Liver (tissue), 9 donors: ENCODE measurements around the gene CLEC10A. TPM values are rescaled to one million over a fixed set of nuclear protein-coding genes. Genes with fewer than 3 reads are reported as not detected.
"Not testable (repeated sequence)": the region's sequence is repeated elsewhere in the genome, so short reads cannot be mapped to it uniquely, and the experiment has no call there.

Source experiments
- DNase-seq: peaks from one replicate; pipeline ENCODE4 v3.0.0-alpha.2; 2017; ENCODE audit warnings: low spot score
- H3K27ac ChIP-seq, 2 donors: one replicate each; pipeline ENCODE4 v1.7.0; 2013; ENCODE audit warnings: inconsistent platforms in 2 of 2, low read length in 2 of 2, control low read depth in 1 of 2, low read depth in 1 of 2, mild to moderate bottlenecking in 1 of 2
- H3K27me3 ChIP-seq, 4 donors: one replicate each; pipeline versions ENCODE4 v1.6.1 to v1.7.0; 2013; ENCODE audit warnings: low read length in 3 of 4, inconsistent platforms in 1 of 4, mild to moderate bottlenecking in 1 of 4, moderate library complexity in 1 of 4; ENCODE audit not compliant: control insufficient read depth in 4 of 4, insufficient read depth in 4 of 4
- H3K36me3 ChIP-seq, 4 donors: one replicate each; pipeline versions ENCODE4 v1.6.1 to v1.7.0; 2013; ENCODE audit warnings: low read length in 3 of 4, mild to moderate bottlenecking in 3 of 4, low read depth in 1 of 4, moderate library complexity in 1 of 4; ENCODE audit not compliant: control insufficient read depth in 4 of 4, insufficient read depth in 3 of 4
- H3K4me1 ChIP-seq, 4 donors: one replicate each; pipeline versions ENCODE4 v1.6.1 to v1.7.0; 2013; ENCODE audit warnings: low read length in 3 of 4, mild to moderate bottlenecking in 3 of 4, moderate library complexity in 1 of 4; ENCODE audit not compliant: control insufficient read depth in 4 of 4, insufficient read depth in 4 of 4
- H3K4me3 ChIP-seq, 3 donors: one replicate each; pipeline versions ENCODE4 v1.6.1 to v1.7.0; 2013; ENCODE audit warnings: low read length in 3 of 3, control low read depth in 1 of 3, low read depth in 1 of 3, mild to moderate bottlenecking in 1 of 3
- H3K9ac ChIP-seq, 2 donors: one replicate each; pipeline ENCODE4 v1.7.0; 2013; ENCODE audit warnings: low read length in 2 of 2, mild to moderate bottlenecking in 2 of 2, moderate library complexity in 2 of 2, control low read depth in 1 of 2, low read depth in 1 of 2
- H3K9me3 ChIP-seq, 4 donors: one replicate each; pipeline versions ENCODE4 v1.6.1 to v1.7.0; 2013; ENCODE audit warnings: low read length in 3 of 4; ENCODE audit not compliant: control insufficient read depth in 4 of 4
- EGR1 ChIP-seq, 2 donors: IDR thresholded peaks; 2 replicates each; pipeline ENCODE4 v1.6.1; 2016 to 2018; ENCODE audit warnings: antibody characterized with exemption in 2 of 2, low read depth in 2 of 2
- FOXA1 ChIP-seq: IDR thresholded peaks from 2 replicates; pipeline ENCODE4 v1.6.1; 2016; ENCODE audit warnings: antibody characterized with exemption
- FOXA2 ChIP-seq: IDR thresholded peaks from 2 replicates; pipeline ENCODE4 v1.6.1; 2016; ENCODE audit warnings: antibody characterized with exemption
- GABPA ChIP-seq, 2 donors: IDR thresholded peaks in 1 of 2; conservative IDR thresholded peaks in 1 of 2; 2 replicates each; pipeline ENCODE4 v1.6.1; 2016; ENCODE audit warnings: antibody characterized with exemption in 2 of 2, mild to moderate bottlenecking in 1 of 2, moderate library complexity in 1 of 2
- HNF4A ChIP-seq, 2 donors: conservative IDR thresholded peaks; 2 replicates each; pipeline ENCODE4 v1.6.1; 2016; ENCODE audit warnings: antibody characterized with exemption in 2 of 2, mild to moderate bottlenecking in 2 of 2
- HNF4G ChIP-seq: IDR thresholded peaks from 2 replicates; pipeline ENCODE4 v1.6.1; 2016; ENCODE audit warnings: antibody characterized with exemption
- RAD21 ChIP-seq, 2 donors: IDR thresholded peaks; 2 replicates each; pipeline ENCODE4 v1.6.1; 2016; ENCODE audit warnings: antibody characterized with exemption in 2 of 2, mild to moderate bottlenecking in 2 of 2
- RXRA ChIP-seq, 2 donors: IDR thresholded peaks; 2 replicates each; pipeline ENCODE4 v1.6.1; 2017 to 2018; ENCODE audit warnings: antibody characterized with exemption in 2 of 2, mild to moderate bottlenecking in 1 of 2
- TAF1 ChIP-seq: conservative IDR thresholded peaks from 2 replicates; pipeline ENCODE4 v1.6.1; 2016; ENCODE audit warnings: antibody characterized with exemption, mild to moderate bottlenecking
- WGBS: extraction: QIAGEN DNeasy Blood & Tissue Kit; methylation state at CpG from one replicate; pipeline ENCODE4 v1.1.7; 2013; 5-methylcytosine and 5-hydroxymethylcytosine counted together
- polyA plus RNA-seq, 2 donors: library from polyadenylated mRNA; stranded (reverse) in 1 of 2; unstranded in 1 of 2; fragments of 200-250 nt in 1 of 2; fragments of >200 nt in 1 of 2; fragmentation: Nextera tagmentation in 1 of 2; extraction: Ambion mirVana in 1 of 2; gene quantifications; one replicate each; pipeline versions ENCODE4 v1.2.1 to v1.2.3, GENCODE V29; 2013 to 2015
- total RNA-seq, 2 donors: library from RNA; depleted of rRNA; stranded (reverse); fragments of >200 nt; gene quantifications; one replicate each; pipeline ENCODE4 v1.2.3, GENCODE V29; 2014
- donor health status: healthy.
- donor health status: healthy.
- donor health status: healthy.
- donor health status: healthy.
- donor health status: healthy.

The CLEC10A gene
- total and polyA plus RNA-seq, 4 donors = 1.4 to 4.0 (median 3.4) TPM

DNA sequence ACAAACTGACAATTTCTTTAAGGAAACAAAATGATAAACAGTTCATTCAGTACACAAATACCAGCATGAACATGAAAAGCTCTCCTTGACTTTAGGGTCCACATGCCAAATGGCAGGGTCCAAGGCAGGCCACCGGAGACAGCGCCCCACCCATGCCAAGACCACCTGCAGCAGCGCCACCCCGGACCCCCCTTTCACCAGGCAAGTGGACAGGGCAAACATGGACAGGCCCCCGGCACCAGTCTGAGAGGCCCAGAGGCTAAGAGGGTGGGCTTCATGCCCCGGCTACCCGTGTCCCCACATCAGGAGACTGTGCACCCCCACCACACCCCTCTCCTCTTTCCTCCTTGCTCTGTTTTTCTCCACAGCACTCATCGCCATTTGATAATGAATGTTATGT, 49.3 kb upstream of the CLEC10A start:
- no peak for DNase-seq
- no peak overlapping the region for H3K4me3 ChIP-seq
- H3K27ac ChIP-seq = no peak overlapping the region
- H3K9ac ChIP-seq = no peak overlapping the region
- H3K9me3 ChIP-seq = no peaks in the 10 kb centered on the region
- TF ChIP-seq GABPA (IDR thresholded peaks at IDR 0.05 in 1 of 2, conservative IDR thresholded peaks at IDR 0.05 in 1 of 2) (no peak), FOXA2 (no peak)
- peaks cover 0 to 3% (median 0%) of the 10 kb centered on the region in 4 donors for H3K36me3 ChIP-seq
- H3K4me1 ChIP-seq = peaks cover 5 to 18% (median 15%) of the 10 kb centered on the region in 4 donors
- 95% methylated on average over 8 of the region's 8 CpGs for WGBS
- H3K27me3 ChIP-seq = no peaks in the 10 kb centered on the region

- TF ChIP-seq HNF4G (no peak), GABPA (IDR thresholded peaks at IDR 0.05 in 1 of 2, conservative IDR thresholded peaks at IDR 0.05 in 1 of 2) (no peak), RAD21 (IDR thresholded peaks at IDR 0.05) (no peak), EGR1 (IDR thresholded peaks at IDR 0.05; ENCODE audit: low read depth in 2 of 2) (no peak), RXRA (IDR thresholded peaks at IDR 0.05) (no peak), TAF1 (no peak), HNF4A (conservative IDR thresholded peaks at IDR 0.05) (no peak)
- Histone ChIP-seq H3K27ac (no peak overlapping the region), H3K9ac (no peak overlapping the region), H3K4me1 (peaks cover 5 to 17% (median 15%) of the 10 kb centered on the region in 4 donors), H3K36me3 (peaks cover 0 to 3% (median 0%) of the 10 kb centered on the region in 4 donors), H3K9me3 (no peaks in the 10 kb centered on the region), H3K4me3 (no peak overlapping the region), H3K27me3 (no peaks in the 10 kb centered on the region)
- 90% methylated on average over 5 of the region's 5 CpGs for WGBS
- DNase-seq = no peak
Measured at GRCh38 chr17:7128160-7128559, 48.1 kb upstream of the CLEC10A start.

GRCh38 chr17:7127501-7127900, 47.5 kb upstream of the CLEC10A start:
- H3K4me3 ChIP-seq, H3K27me3 ChIP-seq, H3K9ac ChIP-seq, H3K36me3 ChIP-seq, H3K27ac ChIP-seq, DNase-seq, H3K9me3 ChIP-seq: not testable (repeated sequence)
- H3K4me1 ChIP-seq = peaks cover under 1 to 15% (median 12%) of the 10 kb centered on the region in 4 donors
- WGBS = 96% methylated on average over 5 of the region's 5 CpGs

- H3K9ac ChIP-seq, H3K9me3 ChIP-seq, H3K4me3 ChIP-seq, H3K27ac ChIP-seq, H3K27me3 ChIP-seq, DNase-seq, H3K36me3 ChIP-seq: not testable (repeated sequence)
- 87% methylated on average over 12 of the region's 12 CpGs for WGBS
- H3K4me1 ChIP-seq = peaks cover 0 to 11% (median 7%) of the 10 kb centered on the region in 4 donors
Measured at GRCh38 chr17:7126386-7126785, 46.3 kb upstream of the CLEC10A start.

GRCh38 chr17:7124923-7125322, 44.9 kb upstream of the CLEC10A start:
- H3K9ac ChIP-seq = no peak overlapping the region
- TF ChIP-seq HNF4G = no peak
- TF ChIP-seq FOXA1 = no peak
- peaks cover 0 to 3% (median 0%) of the 10 kb centered on the region in 4 donors for H3K36me3 ChIP-seq
- peaks cover 0 to 9% (median 2%) of the 10 kb centered on the region in 4 donors for H3K4me1 ChIP-seq
- no peaks in the 10 kb centered on the region for H3K27me3 ChIP-seq
- no peak for DNase-seq
- no peak overlapping the region for H3K4me3 ChIP-seq
- 92% methylated on average over 5 of the region's 5 CpGs for WGBS
- no peaks in the 10 kb centered on the region for H3K9me3 ChIP-seq
- no peak overlapping the region for H3K27ac ChIP-seq
